Measurements from ENCODE around the gene SDK2.

DNA sequence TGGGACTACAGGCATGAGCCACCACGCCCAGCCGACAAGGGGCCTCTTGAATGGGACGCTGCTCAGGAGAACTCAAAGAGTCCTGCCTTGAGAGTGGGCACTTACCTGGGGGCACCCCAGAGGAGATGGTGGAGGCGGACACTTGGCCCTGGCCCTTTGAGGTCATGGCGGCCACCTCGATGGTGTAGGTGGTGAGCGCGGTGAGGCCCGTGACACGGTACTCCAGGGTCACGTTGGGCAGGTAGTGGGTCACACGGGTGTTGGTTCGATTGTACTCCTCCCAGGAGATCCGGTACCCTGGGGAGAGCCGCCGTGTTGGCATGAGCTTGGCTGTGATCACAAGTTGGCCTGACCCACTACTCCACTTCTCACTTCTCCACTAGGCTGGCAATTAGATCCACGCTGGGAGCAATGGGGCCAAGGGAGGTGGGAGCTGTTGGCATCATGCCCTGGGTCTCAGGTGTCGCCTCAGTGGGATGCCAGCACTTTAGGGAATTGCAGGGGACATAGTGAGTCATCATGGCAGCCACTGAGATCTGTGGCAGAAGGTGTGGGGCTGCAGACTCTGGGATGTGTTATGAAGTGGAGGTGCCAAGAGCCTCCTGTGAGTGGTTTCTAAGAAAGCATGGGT, 243.2 kb downstream of the SDK2 start:
- TF ChIP-seq, protein P1, sequence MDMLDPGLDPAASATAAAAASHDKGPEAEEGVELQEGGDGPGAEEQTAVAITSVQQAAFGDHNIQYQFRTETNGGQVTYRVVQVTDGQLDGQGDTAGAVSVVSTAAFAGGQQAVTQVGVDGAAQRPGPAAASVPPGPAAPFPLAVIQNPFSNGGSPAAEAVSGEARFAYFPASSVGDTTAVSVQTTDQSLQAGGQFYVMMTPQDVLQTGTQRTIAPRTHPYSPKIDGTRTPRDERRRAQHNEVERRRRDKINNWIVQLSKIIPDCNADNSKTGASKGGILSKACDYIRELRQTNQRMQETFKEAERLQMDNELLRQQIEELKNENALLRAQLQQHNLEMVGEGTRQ (IDR thresholded peaks at IDR 0.05; ENCODE audit: low read depth, low read length) = no peak
- TF ChIP-seq, protein P2, sequence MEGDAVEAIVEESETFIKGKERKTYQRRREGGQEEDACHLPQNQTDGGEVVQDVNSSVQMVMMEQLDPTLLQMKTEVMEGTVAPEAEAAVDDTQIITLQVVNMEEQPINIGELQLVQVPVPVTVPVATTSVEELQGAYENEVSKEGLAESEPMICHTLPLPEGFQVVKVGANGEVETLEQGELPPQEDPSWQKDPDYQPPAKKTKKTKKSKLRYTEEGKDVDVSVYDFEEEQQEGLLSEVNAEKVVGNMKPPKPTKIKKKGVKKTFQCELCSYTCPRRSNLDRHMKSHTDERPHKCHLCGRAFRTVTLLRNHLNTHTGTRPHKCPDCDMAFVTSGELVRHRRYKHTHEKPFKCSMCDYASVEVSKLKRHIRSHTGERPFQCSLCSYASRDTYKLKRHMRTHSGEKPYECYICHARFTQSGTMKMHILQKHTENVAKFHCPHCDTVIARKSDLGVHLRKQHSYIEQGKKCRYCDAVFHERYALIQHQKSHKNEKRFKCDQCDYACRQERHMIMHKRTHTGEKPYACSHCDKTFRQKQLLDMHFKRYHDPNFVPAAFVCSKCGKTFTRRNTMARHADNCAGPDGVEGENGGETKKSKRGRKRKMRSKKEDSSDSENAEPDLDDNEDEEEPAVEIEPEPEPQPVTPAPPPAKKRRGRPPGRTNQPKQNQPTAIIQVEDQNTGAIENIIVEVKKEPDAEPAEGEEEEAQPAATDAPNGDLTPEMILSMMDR (conservative IDR thresholded peaks at IDR 0.05; ENCODE audit: low read depth, low read length) = no peak
- TF ChIP-seq POLR2A (IDR thresholded peaks at IDR 0.05; ENCODE audit: low read depth, low read length) (no peak), RAD21 (IDR thresholded peaks at IDR 0.05; ENCODE audit: low read length) (no peak), RFX5 (IDR thresholded peaks at IDR 0.05; ENCODE audit: low read depth, low read length) (no peak), MXI1 (IDR thresholded peaks at IDR 0.05; ENCODE audit: borderline replicate concordance, low read depth, low read length) (no peak), SMC3 (IDR thresholded peaks at IDR 0.05; ENCODE audit: low read depth, low read length) (no peak), CEBPB (IDR thresholded peaks at IDR 0.05; ENCODE audit: low read depth, low read length) (no peak), CHD1 (IDR thresholded peaks at IDR 0.05; ENCODE audit: low read depth, low read length) (no peak), BHLHE40 (IDR thresholded peaks at IDR 0.05; ENCODE audit: low read depth, low read length) (no peak), MAFK (IDR thresholded peaks at IDR 0.05; ENCODE audit: low read depth, low read length) (no peak)
- TF ChIP-seq, protein P3, sequence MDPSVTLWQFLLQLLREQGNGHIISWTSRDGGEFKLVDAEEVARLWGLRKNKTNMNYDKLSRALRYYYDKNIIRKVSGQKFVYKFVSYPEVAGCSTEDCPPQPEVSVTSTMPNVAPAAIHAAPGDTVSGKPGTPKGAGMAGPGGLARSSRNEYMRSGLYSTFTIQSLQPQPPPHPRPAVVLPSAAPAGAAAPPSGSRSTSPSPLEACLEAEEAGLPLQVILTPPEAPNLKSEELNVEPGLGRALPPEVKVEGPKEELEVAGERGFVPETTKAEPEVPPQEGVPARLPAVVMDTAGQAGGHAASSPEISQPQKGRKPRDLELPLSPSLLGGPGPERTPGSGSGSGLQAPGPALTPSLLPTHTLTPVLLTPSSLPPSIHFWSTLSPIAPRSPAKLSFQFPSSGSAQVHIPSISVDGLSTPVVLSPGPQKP (IDR thresholded peaks at IDR 0.05; ENCODE audit: borderline replicate concordance, low read depth, low read length) = no peak
